Ishikawa (cell line): ENCODE measurements around the gene CCDC91.

Source experiments
- CREB1 ChIP-seq: IDR thresholded peaks from 2 replicates; pipeline ENCODE4 v1.6.1; 2012; ENCODE audit warnings: low read depth
- EP300 ChIP-seq: IDR thresholded peaks from 2 replicates; pipeline ENCODE4 v1.6.1; 2012; ENCODE audit warnings: borderline replicate concordance

- TF ChIP-seq EP300, result no peak
- no peak for TF ChIP-seq CREB1
Observed at GRCh38 chr12:28517101-28517500, 326.8 kb downstream of the CCDC91 start.
